CD4-positive, alpha-beta T cell treated with Interleukin-17A for 1 hour (primary cell): Measurements from ENCODE around the gene TINCR.

Source experiments
- DNase-seq: peaks from one replicate; pipeline ENCODE4 v3.0.0-alpha.2; 2020

TINCR gene

GRCh38 chr19:5588906-5589676 lies 21.3 kb upstream of the TINCR start:
- no peak for DNase-seq

DNA sequence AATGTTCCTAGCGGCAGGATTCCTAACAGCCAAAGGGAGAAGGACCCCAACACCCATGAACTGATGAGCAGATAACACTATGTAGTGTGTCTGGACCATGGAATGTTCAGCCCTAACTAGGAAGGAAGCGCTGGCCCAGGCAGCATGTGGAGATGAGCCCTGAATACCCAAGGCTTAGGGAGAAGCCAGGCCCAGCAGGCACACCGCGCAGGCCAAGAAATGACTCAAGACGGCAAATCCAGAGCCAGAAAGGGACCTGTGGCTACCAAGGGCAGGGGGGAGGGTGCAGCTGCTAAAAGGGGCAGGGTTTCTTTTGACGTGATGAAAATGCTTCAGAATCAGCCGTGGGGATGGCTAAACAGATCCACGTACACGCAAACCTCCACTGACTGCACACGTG lies 20.7 kb upstream of the TINCR start:
- no peak for DNase-seq

DNA sequence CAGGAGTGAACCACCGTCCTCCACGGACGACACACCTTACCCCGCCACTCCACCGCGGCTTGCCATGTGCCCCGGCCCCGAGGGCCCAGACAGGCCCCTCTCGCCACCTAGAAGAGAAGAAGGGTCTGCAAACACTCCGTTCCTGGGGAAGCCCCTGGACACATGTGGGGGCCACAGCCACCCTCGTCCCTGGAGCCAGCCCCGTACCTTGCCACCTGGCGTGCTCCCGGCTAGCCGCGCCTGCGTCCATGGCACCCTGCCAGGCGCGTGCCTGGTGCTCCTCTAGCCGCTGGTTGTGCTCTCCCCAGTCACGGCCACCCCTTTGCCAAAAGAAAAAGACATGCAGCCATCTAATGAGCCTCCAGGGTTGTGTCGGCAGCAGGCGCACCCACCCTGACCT lies 19.9 kb upstream of the TINCR start:
- DNase-seq, result no peak

- no peak for DNase-seq
Observed at GRCh38 chr19:5587071-5587455, 19.3 kb upstream of the TINCR start.

GRCh38 chr19:5586300-5587070 lies 18.7 kb upstream of the TINCR start:
- no peak for DNase-seq

DNA sequence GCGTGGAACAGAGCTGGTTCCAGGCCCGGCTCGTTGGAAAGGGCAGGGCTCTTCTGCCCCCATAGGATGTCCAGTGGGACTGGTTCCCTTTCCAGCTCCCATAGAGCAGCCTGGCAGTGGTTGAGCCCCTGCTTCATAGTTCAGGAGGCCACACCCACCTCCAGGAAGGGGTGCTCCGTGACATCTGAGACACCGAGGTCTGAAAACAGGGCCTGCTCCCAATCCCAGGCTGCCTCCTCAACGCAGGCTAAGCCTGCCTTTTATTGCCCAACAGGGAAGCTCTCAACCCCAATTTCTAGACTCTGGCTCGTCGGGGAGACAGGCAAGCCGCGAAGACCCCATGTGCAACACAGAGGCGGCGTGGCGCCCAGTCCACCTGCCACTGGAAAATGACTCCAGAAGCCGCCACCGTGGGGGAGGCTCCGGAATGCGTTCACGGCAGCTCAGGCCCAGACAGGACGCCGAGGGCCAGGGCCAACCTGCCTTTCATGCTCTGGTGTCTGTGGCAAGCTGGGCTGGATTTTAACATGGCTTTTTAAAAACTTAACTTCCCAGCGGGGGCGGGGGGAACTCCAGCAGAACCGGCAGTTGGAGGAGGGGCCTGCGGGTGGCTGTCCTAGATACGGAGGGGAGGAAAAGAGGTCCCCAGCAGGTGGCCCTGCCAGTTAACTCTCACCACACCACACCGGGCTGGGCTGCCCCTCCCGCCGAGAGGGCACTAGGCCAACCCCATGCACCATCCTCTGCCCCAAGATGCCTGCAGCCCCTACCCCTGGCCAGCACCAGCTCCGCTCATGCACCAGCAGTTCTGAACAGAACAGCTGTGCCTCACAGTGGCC lies 17.9 kb upstream of the TINCR start:
- DNase-seq, result peak; percentile 44

- no peak for DNase-seq
Observed at GRCh38 chr19:5580161-5580571, 12.4 kb upstream of the TINCR start.

GRCh38 chr19:5579697-5580096 lies 11.9 kb upstream of the TINCR start:
- DNase-seq, result no peak

GRCh38 chr19:5579286-5579685 lies 11.5 kb upstream of the TINCR start:
- DNase-seq, result no peak

DNA sequence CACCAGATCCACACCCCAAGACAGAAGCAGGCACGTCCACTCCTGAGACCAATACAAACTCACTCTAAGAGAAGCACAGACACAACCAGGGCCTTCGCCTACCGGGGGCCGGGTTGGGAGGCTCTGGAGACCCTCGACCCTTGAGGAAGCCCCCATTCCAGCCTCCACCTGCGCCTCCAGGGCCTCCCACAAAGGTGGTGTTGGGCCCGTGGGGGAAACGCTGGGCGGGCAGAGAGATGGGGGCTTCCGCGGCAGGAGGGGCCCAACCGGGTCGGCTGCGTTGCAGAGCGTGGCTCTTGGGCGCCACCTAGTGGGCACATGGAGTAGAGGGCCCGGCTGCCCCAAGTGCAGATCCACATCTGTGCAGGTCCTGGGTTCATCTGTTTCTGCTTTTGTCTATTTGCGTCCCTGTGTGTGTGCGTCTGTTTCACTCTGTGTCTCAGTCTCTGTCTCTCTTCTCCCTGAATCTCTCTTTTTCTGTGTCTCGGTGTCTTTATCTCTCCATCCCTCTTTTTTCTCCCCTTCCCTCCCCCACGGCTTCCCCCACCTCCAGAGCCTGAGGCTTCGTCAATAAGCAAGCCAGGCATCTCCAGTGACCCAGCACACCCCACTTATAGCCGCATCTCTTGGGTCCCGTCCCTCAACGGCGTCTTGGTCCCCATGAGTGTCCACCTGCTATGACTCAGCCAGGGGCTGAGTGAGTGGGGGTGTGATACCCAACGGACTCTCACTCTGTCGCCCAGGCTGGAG lies 10.5 kb upstream of the TINCR start:
- DNase-seq, result peak; percentile 61

- no peak for DNase-seq
Observed at GRCh38 chr19:5575590-5575989, 7.8 kb upstream of the TINCR start.

DNA sequence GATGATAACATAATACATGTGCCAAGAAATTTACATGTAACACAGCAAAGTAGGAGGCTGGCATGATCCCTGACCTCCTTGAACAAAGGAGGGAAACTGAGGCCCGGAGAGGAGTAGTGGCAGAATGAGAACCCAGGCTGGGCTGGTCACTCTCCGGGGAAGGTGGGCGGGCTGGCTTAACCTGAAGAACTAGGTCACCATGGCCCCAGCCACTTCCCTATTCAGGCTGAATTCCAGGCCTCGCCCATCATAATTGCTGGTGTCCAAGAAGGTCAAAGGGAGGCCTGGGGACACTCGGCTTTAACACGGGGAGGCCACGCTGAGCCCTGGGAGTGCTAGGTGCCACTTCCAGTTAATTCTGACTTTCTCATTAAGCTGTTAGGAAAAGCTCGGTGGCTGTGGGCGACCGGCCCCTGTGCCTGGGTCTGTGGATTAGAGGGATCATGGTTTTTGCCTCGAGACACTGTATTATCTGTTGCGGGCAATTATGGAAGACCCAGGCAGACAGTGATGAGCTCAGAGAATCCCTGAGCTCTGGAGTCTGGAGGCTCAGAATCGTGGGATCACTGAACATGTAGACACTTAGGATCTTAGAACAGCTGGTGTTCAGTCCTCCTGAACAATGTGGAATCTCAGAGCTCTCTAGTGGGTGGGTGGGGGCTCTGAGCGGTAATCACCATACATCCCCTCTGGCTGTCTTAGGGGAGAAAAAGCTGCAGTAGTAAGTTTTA lies 5.0 kb upstream of the TINCR start:
- no peak for DNase-seq

DNA sequence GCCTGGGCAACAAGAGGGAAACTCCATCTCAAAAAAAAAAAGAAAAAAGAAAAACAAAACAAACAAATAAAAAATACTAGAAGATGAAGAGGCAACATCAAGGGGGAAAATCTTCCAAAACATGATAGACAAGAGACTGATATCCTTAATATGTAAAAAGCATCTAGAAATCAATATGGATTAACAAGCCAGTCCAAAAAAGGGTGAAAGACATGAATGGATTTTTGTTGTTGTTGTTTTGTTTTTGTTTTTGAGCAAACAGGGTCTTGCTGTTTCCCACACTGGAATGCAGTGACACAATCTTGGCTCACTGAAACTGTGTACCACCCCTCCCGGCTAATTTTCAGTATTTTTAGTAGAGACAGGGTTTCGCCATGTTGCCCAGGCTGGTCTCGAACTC lies 4.0 kb upstream of the TINCR start:
- DNase-seq, result no peak

DNA sequence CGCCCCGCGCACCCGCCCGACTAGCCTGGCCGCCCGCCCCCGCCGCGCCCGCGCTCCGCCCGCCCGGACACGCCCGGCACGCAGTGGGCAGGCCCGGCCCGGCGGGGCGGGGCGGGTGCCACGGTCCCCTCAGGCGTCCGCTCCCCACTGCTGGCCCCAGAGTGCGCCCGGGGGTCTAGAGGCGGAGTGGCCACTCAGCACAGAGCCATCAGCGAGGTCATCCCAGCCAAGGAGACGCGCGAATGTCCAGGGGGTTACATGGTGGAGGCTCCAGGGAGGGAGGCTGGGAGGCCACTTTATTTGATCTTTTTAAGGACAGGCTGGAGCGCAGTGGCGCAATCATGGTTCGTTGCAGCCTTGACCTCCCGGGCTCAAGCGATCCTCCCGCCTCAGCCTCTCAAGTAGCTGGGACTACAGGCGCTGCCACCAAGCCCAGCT lies 236 bp upstream of the TINCR start:
- DNase-seq, result no peak

DNA sequence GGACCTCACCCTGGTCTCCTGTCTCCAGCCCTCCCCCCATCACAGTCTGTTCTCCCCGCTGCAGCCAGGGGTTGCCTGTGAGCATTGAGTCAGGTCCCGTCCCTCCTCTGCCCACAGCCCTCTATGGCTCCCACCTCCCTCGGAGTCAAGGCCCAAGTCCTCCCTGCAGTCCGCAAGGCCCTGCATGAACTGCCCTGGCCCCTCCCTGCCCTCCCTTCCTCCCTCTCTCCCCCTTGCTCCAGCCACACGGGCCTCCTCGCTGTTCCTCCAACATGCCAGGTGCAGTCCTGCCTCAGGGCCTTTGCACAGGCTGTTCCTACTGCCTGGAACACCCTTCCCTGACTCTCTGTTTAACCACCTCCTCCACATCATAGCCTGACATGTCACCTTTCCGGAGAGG lies 2.8 kb downstream of the TINCR start:
- DNase-seq, result no peak

DNA sequence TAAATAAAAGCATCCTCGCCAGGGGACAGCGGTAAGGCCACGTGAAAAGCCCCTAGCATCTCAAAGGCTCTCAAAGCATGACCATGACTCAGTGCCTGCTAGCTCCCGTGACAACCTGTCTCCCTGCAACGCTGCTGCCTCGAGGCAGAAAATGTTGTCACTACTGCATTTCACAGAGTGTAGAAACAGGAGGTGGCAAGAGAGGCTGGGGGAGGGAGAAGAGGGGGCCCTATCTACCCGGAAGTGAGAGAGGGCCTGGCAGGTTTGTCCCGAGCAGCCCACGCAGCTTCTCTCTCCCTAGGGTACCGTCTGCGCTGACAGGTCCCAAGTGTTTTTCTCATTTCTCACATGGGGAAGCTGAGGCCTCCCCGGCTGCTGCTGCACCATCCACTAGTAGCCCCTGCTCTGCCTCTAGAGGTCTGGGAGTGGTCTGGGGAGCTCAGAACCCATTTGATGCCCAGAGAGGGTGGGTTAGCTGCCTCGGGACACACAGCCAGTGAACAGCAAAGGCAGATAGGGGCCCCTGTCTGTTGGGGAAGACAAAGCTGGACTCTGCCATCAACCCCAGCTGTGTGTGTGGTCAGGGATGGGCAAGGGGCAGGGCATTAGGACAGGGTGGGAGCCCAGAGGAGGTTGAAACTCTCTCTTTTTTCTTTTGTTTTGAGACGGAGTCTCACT lies 3.7 kb downstream of the TINCR start:
- no peak for DNase-seq

DNA sequence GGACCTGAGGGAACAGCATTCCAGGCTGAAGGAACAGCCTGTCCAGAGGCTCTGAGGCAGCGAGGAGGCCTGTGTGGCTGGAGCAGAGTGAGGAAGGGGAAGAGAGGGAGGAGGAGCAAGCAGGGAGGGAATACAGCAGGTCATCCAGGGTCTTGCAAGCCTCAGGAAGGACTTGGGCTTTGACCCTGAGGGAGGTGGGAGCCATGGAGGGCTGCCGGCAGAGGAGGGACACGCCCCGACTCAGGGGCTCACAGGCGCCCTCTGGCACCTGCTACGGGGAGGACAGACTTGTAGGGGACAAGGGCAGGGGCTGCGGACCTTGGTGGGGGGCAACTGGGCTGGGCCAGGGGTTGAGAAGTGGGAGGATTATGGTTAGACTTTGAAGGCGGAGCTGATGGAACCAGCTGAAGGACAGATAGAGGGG lies 4.7 kb downstream of the TINCR start:
- no peak for DNase-seq

DNA sequence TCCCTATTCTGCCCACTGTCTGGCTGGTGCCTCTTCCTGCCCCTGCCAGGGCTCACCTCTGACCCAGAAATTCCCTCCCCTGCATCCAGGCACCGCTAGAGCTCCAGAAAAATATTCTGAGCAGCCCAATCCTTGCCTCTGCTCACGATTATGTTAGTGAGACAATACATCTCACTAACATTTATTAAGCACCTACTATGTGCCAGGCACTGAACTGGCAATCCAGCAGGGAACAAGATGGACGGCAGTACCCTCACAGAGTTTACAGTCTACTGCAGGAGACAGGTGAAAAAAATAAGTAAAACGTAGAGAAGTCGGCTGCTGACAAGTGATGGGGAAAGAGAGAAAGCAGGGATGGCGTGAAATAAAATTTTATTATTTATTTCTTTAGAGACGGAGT lies 5.5 kb downstream of the TINCR start:
- no peak for DNase-seq

DNA sequence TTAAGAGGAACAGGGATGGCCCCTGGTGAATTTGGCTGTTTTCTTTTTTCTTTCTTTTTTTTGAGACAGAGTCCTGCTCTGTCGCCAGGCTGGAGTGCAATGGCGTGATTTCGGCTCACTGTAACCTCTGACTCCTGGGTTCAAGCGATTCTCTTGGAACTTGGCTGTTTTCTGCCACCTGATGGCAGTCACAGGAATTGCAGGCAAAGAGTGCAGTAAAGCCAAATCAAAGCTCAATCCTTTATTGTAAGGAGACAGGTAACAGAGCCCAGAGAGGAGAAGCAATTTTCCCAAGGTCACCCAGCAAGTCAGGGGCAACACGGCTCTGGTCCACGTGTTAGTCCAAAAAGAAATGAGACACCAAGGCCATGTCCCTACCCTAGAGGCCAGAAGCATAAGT lies 6.2 kb downstream of the TINCR start:
- DNase-seq, result no peak

DNA sequence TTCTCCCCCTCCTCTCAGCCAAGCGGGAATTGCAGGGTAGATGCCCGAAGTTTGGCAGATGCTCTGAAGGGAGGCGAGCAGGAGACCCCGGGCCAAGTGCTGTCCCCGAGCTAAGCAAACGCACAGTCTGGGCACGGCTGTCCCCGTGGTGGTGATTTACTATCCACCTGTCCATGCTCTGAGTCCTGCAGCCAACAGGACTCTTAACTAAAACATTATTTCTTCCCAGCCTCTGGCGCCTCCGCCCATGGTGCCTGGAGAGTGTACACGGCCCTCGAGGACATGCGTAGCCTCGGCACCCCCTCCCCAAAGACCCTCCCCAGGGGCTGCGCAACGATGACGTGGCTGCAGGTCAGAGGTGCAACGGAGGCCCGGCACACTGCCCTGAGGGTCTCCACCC lies 7.6 kb downstream of the TINCR start:
- no peak for DNase-seq

GRCh38 chr19:5559804-5560133 lies 8.0 kb downstream of the TINCR start:
- no peak for DNase-seq
